ENCODE results near the gene SPCS1.

The SPCS1 gene

GRCh38 chr3:52695798-52696671 is 9.9 kb upstream of the SPCS1 start:
- no peak overlapping the region for H3K27ac ChIP-seq
- TF ChIP-seq CTCF (conservative IDR thresholded peaks at IDR 0.05) (no peak), ZFX (IDR thresholded peaks at IDR 0.05) (no peak)

- TF ChIP-seq CTCF (conservative IDR thresholded peaks at IDR 0.05) (no peak), ZFX (IDR thresholded peaks at IDR 0.05) (no peak)
- H3K27ac ChIP-seq, result no peak overlapping the region
Observed at GRCh38 chr3:52696830-52697631, 8.9 kb upstream of the SPCS1 start.

GRCh38 chr3:52697632-52697965 is 8.3 kb upstream of the SPCS1 start:
- H3K27ac ChIP-seq, result no peak overlapping the region
- TF ChIP-seq ZFX (IDR thresholded peaks at IDR 0.05), result no peak
- no peak for TF ChIP-seq CTCF (conservative IDR thresholded peaks at IDR 0.05)

- TF ChIP-seq CTCF (conservative IDR thresholded peaks at IDR 0.05) (no peak), ZFX (IDR thresholded peaks at IDR 0.05) (no peak)
- no peak overlapping the region for H3K27ac ChIP-seq
Observed at GRCh38 chr3:52703341-52703740, 2.6 kb upstream of the SPCS1 start.

- H3K27ac ChIP-seq, result peak overlapping the region; percentile 93
- no peak for TF ChIP-seq ZFX (IDR thresholded peaks at IDR 0.05)
- TF ChIP-seq CTCF (conservative IDR thresholded peaks at IDR 0.05), result no peak
Observed at GRCh38 chr3:52704611-52705437, 1.1 kb upstream of the SPCS1 start.

GRCh38 chr3:52705438-52705687 is 543 bp upstream of the SPCS1 start:
- H3K27ac ChIP-seq, result peak overlapping the region; percentile 93
- TF ChIP-seq CTCF (conservative IDR thresholded peaks at IDR 0.05) (no peak), ZFX (IDR thresholded peaks at IDR 0.05) (no peak)

Data from C4-2B (cell line).